GM19468 (cell line): ENCODE data around the gene CLIP2.
"Not testable (repeated sequence)": the region's sequence is repeated elsewhere in the genome, so short reads cannot be mapped to it uniquely, and the experiment has no call there.

Source experiments
- ATAC-seq: cut with Tn5 transposase; IDR thresholded peaks from one replicate; pipeline ENCODE4 v1.9.1; 2021; ENCODE audit warnings: mild to moderate bottlenecking, moderate library complexity, moderate number of reproducible peaks; ENCODE audit not compliant: unreplicated experiment; ENCODE audit errors: extremely low read depth

Gene CLIP2

GRCh38 chr7:74364061-74364460, 74.9 kb downstream of the CLIP2 start:
- ATAC-seq: no peak

- no peak for ATAC-seq
These were observed 76.3 kb downstream of the CLIP2 start for GRCh38 chr7:74365322-74366022.

- ATAC-seq: no peak
These were observed 82.5 kb downstream of the CLIP2 start for GRCh38 chr7:74371381-74372341.

- no peak for ATAC-seq
These were observed 83.4 kb downstream of the CLIP2 start for GRCh38 chr7:74372511-74373111.

GRCh38 chr7:74373536-74373935, 84.3 kb downstream of the CLIP2 start:
- ATAC-seq: no peak

- no peak for ATAC-seq
These were observed 86.6 kb downstream of the CLIP2 start for GRCh38 chr7:74375726-74376220.

GRCh38 chr7:74376256-74377036, 87.2 kb downstream of the CLIP2 start:
- no peak for ATAC-seq

- no peak for ATAC-seq
These were observed 90.7 kb downstream of the CLIP2 start for GRCh38 chr7:74379938-74380337.

- ATAC-seq: no peak
These were observed 91.5 kb downstream of the CLIP2 start for GRCh38 chr7:74380720-74381119.

- ATAC-seq: not testable (repeated sequence)
These were observed 94.9 kb downstream of the CLIP2 start for GRCh38 chr7:74384086-74384485.

- not testable (repeated sequence) for ATAC-seq
These were observed 95.6 kb downstream of the CLIP2 start for GRCh38 chr7:74384854-74385253.

GRCh38 chr7:74387606-74388005, 98.4 kb downstream of the CLIP2 start:
- ATAC-seq: no peak

- ATAC-seq: no peak
These were observed 99.7 kb downstream of the CLIP2 start for GRCh38 chr7:74388880-74389415.

GRCh38 chr7:74393722-74394121, 104.5 kb downstream of the CLIP2 start:
- ATAC-seq: not testable (repeated sequence)

- not testable (repeated sequence) for ATAC-seq
These were observed 105.4 kb downstream of the CLIP2 start for GRCh38 chr7:74394601-74395000.

GRCh38 chr7:74395745-74396311, 106.6 kb downstream of the CLIP2 start:
- no peak for ATAC-seq

GRCh38 chr7:74396993-74397392, 107.8 kb downstream of the CLIP2 start:
- no peak for ATAC-seq

GRCh38 chr7:74398426-74398825, 109.2 kb downstream of the CLIP2 start:
- ATAC-seq: no peak

GRCh38 chr7:74399006-74399405, 109.8 kb downstream of the CLIP2 start:
- no peak for ATAC-seq
